ENCODE data around the gene NPAS1.

GRCh38 chr19:47065242-47065641 lies 45.6 kb downstream of the NPAS1 start:
- TF ChIP-seq CTCF (IDR thresholded peaks at IDR 0.05; ENCODE audit: insufficient read depth, low read depth, low read length) (no peak), EZH2 (IDR thresholded peaks at IDR 0.05; ENCODE audit: insufficient read depth, low read length) (no peak)

Measured in astrocyte (in vitro differentiated cells and primary cell).